SK-N-MC (cell line): ENCODE results near the gene TBL2.

Source experiments
- DNase-seq: peaks from one replicate; pipeline ENCODE4 v3.0.0-alpha.2; 2011; ENCODE audit warnings: low read depth, low spot score
- H3K27ac ChIP-seq: fragments of 200-600 bp; sonication (generic); 2 replicates; pipeline ENCODE4 v1.5.1; 2016; ENCODE audit warnings: mixed run types
- H3K36me3 ChIP-seq: fragments of 200-600 bp; sonication (generic); 2 replicates; pipeline ENCODE4 v1.6.1; 2017; ENCODE audit warnings: antibody characterized with exemption, low read length, mixed read lengths; ENCODE audit not compliant: insufficient read depth
- H3K4me3 ChIP-seq: fragments of 200-600 bp; sonication (generic); 2 replicates; pipeline ENCODE4 v1.5.1; 2016
- H3K9ac ChIP-seq: fragments of 200-600 bp; sonication (generic); 2 replicates; pipeline ENCODE4 v1.8.0; 2017; ENCODE audit warnings: mixed run types, mixed read lengths; ENCODE audit not compliant: insufficient read length
- H3K9me3 ChIP-seq: fragments of 200-600 bp; sonication (generic); 2 replicates; pipeline ENCODE4 v1.6.1; 2017; ENCODE audit warnings: low read depth, mild to moderate bottlenecking, antibody characterized with exemption, low read length, moderate library complexity, mixed read lengths
- EZH2 ChIP-seq: fragments of 200-600 bp; sonication (generic); IDR thresholded peaks from one replicate; pipeline ENCODE4 v1.6.1; 2017; ENCODE audit warnings: antibody characterized with exemption
- FOXP2 ChIP-seq: optimal IDR thresholded peaks from 2 replicates; pipeline ENCODE3; 2011; ENCODE audit warnings: mild to moderate bottlenecking, moderate library complexity; ENCODE audit not compliant: insufficient read depth; ENCODE audit errors: extremely low read length, control extremely low read depth
- POLR2AphosphoS5 ChIP-seq: IDR thresholded peaks from 2 replicates; pipeline ENCODE4 v1.6.1; 2012; ENCODE audit warnings: mild to moderate bottlenecking, low read depth, low read length, borderline replicate concordance

The TBL2 gene

DNA sequence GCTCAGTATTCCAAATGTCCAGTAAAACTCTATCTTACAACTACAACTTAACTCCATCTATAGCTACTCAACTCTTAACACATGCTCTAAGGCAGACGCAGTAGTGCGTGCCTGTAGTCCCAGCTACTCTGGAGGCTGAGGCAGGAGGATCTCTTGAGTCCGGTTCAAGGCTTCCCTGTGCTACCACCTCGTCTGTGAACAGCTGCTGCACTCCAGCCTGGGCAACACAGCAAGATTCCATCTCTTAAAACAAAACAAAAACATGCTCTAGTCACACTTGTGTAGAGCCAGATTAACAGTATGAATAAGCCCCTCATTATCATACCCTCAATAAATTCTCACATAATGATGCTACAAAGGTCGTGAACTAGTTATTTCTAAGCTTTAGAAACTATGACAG is 59.9 kb downstream of the TBL2 start:
- Histone ChIP-seq H3K9ac (no peak overlapping the region), H3K36me3 (peaks cover 71% of the 10 kb centered on the region)

More for the DNA sequence above, 59.9 kb downstream of the TBL2 start:
- TF ChIP-seq POLR2AphosphoS5 (no peak), EZH2 (no peak), FOXP2 (no peak)
- Histone ChIP-seq H3K9me3 (0 out of 2 replicates have a peak, but pooled peaks cover 3% of the 10 kb centered on the region), H3K27ac (no peak overlapping the region), H3K4me3 (peak overlapping the region; percentile 87)
- DNase-seq: no peak
